NCI-H82 (cell line): ENCODE measurements around the gene BTG3.

Experiments used
- DNase-seq: peaks from one replicate; lab custom pipeline; 2025; lab: John Stamatoyannopoulos, UW

BTG3 gene

GRCh38 chr21:17612565-17613241 lies at the start of gene BTG3:
Gene BTG3 (minus strand): TSS chr21:17612901. CDS start chr21:17609144, 3,757 bp downstream.
- DNase-seq = peak; percentile 90

DNA sequence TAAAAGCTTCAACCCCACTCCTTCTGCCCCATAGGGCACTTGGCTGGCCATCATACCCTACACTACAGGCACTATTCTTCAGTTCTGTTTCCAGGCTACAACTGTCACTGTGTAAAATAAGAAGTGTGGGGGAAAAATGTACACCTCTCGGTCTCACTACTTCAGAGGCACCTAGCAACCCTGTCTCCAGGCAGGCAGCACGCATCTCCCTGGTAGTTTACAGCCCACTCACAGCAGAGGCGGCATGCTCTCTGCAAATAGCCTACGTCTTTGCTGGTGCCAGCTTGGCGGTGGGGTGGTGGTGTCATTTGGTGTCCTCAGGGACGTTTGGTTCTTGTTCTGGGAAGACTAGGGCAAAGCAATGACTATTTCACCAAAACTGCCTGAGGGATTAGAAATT lies 48.2 kb upstream of the BTG3 start:
- no peak for DNase-seq

GRCh38 chr21:17660452-17660851 lies 47.8 kb upstream of the BTG3 start:
- DNase-seq = peak; percentile 25

DNA sequence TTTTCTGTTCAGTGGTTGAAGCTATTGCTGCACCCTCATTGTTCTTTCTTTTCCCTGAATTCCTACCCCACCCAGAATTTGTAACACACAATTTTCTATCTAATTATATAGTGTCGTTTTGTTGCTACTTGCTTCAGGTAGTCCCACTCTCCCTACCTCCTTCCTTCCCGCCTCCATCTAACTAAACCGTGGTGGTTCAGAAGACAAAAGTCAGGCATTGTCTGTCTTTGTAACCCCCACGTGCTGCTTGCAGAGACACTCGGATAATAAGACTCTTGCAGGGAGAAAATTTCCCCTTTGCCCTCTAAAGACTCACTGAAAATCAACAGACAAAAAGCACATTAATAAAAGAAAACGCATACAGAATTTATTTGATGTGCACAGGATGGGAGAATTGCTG lies 46.2 kb upstream of the BTG3 start:
- no peak for DNase-seq

DNA sequence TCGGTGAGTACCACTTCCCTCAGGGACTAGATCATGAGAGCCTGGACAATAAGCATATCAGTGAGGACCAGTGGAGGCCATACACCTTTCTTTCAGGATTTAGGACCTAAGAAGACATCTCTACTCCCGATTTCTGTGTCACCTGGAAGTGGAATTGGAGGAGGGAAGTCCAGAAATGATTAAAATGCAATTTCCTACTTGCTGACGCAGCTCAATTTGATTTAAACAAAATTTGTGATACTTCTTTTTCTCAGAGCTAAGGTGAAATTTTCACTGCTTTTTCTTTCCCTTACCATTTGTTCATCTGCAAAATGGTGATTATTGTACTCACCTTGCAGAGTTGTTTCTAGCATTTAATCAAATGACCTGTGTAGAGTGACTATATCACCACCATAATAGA lies 38.8 kb upstream of the BTG3 start:
- no peak for DNase-seq

DNA sequence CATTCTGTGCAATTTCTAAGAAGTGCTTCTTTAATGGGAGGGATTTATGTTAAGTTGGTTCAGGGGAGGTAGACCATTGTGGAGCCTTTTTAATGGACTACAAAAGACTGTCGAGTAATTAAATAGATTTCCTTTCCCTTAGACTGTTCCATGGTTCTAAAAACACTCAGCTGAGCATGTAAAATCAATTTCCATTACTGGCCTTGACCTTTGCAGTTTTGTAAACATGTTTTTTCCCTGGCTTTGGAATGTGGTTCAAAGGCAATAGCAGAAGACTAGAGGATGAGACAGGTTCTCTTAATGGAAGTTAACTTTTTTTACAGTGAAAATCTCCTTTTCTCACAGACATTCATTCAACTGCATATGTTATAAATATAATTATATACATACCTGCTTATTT lies 37.6 kb upstream of the BTG3 start:
- no peak for DNase-seq

DNA sequence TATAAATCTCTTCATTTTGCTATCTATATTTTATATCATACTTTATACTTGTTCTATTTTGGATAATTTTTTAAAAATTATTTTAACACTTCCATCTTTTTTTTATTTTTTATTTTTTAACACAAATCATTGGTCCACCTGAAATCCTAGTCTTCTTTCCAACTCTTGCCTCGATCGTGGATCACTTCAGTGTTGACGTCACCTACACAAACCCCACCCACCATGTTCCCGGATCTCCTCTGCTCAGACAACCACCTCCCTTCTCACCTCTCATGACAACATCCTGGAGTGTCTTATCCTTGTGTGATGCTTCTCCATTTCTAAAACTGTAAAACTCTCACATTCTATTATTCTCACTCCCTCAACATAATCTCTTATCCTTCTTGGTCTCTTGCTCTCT lies 34.1 kb upstream of the BTG3 start:
- no peak for DNase-seq

GRCh38 chr21:17644186-17644585 lies 31.5 kb upstream of the BTG3 start:
- no peak for DNase-seq

DNA sequence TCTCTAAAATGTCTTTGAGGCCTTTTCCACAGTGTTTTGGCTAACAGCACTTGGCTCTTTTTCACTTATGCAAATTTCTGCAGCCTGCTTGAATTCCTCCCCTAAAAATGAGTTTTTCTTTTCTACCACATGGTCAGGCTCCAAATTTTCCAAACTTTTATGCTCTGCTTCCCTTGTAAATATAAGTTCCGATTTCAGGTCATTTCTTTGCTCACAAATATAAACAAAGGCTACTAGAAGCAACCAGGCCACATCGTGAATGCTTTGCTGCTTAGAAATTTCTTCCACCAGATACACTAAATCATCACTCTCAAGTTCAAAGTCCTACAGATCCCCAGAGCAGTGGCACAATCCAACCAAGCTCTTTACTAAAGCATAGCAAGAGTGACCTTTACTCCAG lies 28.1 kb upstream of the BTG3 start:
- DNase-seq = no peak

DNA sequence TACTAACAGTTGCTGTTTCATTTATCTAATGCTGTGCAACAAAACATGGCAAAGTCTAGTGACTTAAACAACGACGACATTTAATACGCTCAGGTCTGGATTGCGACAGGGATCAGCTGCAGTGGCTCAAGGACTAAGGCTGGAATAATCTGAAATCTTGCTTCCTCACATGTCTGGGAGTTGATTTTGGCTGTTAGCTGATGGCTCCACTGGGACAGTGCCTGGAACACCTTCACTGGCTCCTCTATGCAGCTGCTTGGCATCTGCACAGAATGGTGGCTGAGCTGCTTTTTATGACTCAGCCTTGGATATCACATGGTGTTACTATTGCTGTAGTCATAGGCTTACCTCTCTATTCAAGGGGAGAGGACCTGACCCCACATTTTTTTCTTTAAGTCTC lies 24.0 kb upstream of the BTG3 start:
- no peak for DNase-seq

- DNase-seq = no peak
Observed at GRCh38 chr21:17631195-17631594, 18.5 kb upstream of the BTG3 start.

DNA sequence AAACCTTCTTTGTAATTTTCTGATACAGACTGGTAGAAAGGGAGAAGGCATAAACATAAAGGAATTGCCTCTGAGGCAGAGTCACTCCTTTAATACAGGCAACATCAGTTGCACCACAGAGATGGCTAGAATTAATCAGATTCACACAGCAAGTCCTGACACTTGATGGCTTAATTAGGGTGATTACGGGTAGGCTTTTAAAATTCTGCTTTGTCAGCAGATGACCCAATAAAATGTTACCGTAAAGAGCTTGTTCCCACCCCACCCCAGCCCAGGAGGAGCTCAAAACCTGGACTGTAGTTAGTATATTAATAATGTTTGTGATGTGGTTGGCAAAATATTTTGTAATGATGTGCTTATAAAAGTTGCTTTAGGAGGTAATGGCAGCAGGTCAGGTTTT lies 9.3 kb upstream of the BTG3 start:
- DNase-seq = peak; percentile 38

- no peak for DNase-seq
Observed at GRCh38 chr21:17616831-17617230, 4.1 kb upstream of the BTG3 start.

DNA sequence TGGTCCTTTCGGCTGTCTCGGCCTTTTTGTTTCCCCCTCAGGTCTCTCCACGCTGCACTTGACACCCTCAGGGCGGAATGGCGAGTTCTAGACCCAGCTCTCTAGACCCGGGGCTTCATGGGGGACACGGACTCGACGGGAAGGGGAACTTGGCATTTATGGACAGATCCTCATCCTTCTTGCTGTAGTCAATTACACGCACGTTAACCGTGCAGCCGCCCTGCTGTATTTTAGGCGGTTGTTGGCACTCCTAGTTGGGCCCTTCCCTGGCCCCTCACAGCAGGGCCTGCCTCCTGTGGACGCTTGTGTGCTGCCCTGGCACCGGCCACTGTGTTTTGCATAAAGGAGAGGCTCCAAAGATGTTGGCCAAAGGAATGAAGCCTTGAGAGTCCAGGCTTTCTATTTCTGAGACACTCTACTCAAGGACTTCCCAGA lies 558 bp upstream of the BTG3 start:
- DNase-seq = peak; percentile 48

GRCh38 chr21:17612023-17612564 lies 607 bp downstream of the BTG3 start:
- DNase-seq = peak; percentile 59

GRCh38 chr21:17611414-17612022 lies 1.2 kb downstream of the BTG3 start:
- peak; percentile 89 for DNase-seq

- peak; percentile 31 for DNase-seq
Observed at GRCh38 chr21:17610911-17611310, 1.8 kb downstream of the BTG3 start.

DNA sequence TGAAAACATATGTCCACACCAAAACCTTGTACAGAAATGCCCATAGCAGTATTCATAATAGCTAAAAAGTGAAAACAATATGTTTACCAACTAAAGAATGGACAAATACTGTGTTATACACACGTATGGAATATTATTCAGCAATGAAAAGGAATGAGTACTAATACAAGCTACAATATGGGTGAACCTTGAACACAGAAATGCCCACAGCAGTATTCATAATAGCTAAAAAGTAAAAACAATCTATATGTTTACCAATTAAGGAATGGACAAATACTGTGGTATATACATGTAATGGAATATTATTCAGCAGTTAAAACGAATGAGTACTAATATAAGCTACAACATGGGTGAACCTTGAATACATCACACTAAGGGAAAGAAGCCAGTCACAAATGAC lies 3.0 kb downstream of the BTG3 start:
- DNase-seq = no peak

GRCh38 chr21:17607684-17608083 lies 5.0 kb downstream of the BTG3 start:
- no peak for DNase-seq

DNA sequence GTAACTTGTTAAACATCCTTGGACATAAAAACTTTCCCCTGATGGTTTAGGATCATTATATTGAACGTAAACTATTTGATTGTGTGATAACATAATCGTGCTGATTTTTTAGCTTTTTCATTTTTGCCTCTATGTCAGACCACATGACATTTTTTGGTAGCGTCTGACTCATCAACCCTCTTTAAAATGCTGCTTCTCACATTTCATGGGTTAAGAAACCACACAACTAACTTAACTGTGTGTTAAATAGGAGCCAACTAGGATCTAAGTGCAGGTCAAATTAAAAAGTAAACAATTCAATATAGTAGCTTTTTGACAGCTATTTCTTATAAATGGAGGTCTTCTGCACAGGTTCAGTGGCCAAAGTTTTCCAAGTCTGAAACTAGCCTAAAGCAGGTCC lies 9.8 kb downstream of the BTG3 start:
- no peak for DNase-seq

DNA sequence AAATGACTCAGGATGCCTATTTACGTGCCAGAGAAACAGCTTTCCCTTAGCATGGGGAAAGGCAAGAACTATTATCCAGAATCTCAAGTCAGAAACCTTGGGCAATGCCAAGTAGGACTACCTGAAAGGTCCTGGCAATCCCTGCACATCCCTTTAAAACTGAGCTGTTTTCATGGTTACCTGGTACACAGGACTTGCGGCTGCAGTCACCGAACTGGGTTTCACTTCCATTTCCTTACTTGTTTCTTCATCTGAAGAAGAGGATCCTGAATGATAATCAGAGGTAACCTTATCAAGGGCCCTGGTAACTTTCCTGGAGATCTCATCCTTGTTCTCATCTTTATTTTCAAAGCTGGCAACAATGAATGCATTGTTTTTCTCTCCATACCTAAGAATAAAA lies 14.3 kb downstream of the BTG3 start:
- DNase-seq = no peak

DNA sequence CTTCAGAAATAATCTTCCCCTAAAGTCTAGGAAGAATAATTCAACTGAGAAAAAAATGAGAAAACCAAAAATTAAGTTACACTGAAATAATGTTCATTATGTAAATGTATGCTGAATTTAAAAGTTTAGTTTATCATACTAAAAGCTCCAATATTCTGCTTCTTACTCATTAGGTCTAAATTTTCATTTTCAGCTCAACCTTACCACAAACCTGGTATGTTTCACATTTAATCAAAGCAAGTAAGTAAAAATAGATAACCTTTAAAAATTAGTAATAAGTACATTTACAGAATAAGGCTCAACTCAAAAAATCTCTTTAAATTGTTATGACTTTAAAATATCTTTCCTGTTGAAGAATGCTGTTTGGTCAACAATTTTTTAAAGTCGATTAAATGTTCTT lies 15.0 kb downstream of the BTG3 start:
- DNase-seq = no peak

DNA sequence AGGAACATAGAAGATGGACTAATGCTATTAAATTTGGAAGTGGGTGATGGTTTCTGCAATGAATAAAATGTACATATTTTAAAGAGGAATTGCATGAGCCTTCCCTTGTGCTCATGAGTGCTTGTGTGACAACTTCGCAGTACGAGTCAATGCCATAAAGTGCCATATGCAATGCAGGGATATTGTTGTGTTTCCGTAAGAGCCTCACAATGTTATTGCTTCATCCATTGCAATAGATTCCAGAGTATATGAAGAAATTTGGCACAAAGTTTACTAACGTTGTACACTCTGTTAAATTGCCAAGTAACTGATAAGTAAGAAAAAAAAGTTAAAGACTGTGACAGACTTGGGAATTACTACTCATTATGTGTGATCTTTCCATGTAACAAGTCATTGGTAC lies 22.3 kb downstream of the BTG3 start:
- DNase-seq = no peak
